ENCODE measurements around the gene ZNF592. TPM values are rescaled to one million over a fixed set of nuclear protein-coding genes. Genes with fewer than 3 reads are reported as not detected.

ZNF592 gene
- total RNA-seq, 1 donor from 2014 or later = 43.5 TPM

DNA sequence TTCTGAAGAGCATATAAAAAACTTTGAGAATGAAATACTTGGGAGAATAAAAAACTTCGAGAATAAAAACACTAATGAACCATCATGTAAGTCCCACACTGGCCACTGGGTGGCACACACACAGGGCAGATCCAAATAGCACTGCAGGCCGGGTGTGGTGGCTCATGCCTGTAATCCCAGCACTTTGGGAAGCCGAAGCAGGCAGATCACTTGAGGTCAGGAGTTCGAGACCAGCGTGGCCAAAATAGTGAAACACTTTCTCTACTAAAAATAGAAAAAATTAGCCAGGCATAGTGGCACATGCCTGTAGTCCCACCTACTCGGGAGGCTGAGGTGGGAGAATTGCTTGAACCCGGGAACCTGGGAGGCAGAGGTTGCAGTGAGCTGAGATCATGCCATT lies 97.2 kb downstream of the ZNF592 start:
- intact Hi-C loops (cut with micrococcal nuclease) = loop anchor here (2.0 kb wide), 1 partner anchor 83 kb away; no protein-coding TSS in a partner anchor

DNA sequence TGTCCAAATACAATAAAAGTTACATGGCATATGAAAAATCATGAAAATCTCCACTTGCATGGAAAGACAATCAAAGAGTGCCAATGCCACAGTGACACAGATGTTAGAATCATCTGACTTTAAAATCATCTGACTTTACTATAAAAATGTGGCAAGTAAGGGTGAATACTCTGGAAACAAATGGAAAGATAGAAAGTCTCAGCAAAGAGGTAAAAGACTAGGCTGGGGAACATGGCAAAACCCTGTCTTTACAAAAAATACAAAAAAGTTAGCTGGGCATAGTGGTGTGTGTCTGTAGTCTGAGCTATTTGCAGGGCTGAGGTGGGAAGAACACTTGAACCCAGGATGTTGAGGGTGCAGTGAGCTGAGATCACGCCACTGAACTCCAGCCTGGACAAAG lies 97.9 kb downstream of the ZNF592 start:
- intact Hi-C loops (cut with micrococcal nuclease) = no loop called here

DNA sequence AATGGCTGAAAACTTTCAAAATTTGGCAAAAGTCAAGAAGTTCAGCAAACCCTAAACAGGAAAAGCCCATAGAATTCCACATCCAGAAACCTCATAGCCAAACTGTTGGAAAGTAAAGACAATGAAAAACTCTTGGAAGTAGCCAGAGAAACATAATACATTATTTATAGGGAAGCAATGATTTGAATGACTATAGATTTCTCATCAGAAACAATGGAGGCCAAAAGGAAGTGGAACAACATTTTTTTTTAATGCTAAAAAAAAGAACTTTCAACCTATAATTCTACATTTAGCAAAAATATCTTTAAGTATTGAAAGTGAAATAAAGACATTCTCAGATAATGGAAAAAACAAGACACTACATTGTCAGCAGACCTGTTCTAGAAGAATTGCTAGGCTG lies 99.0 kb downstream of the ZNF592 start:
- intact Hi-C loops (cut with micrococcal nuclease) = no loop called here

DNA sequence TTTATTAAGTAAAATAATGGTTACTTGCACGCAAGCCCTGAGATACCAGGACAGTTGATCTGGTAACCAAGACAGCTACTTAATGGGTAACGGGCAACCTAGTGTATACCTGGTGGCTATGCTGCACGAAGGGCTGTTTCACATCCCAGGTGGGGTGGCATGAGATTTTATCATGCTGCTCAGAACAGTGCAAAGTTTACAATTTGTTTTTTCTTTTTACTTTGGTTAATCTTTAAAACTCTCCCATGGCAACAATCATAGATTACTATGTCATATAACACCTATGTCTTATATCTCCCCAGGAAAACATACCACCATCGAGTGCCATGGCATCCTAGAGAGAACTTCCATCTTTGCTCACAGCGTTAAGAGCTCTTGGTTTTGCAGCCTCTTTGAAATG lies 103.8 kb downstream of the ZNF592 start:
- intact Hi-C loops (cut with micrococcal nuclease) = no loop called here

DNA sequence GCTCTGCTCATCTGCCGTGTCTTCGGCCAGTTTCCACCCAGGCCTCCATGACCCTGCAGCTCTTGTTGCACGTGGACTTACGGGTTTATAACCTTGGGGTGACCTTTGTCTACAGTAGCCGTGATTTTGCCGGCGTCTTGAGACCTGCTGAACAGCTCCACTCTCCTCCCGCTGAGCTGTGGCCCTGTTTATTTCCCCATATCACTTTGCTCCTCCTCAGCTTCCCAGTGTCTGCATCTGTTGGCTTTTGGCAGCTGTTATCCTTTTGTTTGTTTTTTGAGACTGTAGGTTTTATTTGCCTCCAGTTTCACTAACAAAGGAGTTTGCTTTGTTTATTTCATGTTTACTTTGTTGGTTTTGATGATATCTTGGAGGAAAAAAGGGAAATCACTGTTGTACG lies 106.7 kb downstream of the ZNF592 start:
- intact Hi-C loops (cut with micrococcal nuclease) = no loop called here

DNA sequence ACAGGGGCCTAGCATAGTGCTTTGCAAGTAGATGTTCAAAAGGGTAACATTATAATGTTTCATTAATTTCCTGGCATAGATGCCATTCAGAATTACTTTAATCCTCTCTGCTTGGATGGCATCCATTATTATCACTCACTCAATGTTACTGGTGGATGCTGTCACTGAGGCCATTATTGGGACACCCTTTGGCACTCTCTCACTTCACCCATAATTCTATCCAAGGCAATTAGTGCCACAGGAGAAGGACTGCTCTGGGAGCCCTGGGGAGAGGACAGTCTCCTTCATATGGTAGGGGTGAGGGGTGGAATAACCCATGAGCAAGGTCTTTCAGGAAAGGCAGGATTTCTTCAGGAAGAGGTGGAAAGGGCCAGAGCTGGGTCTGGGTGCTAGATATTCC lies 107.4 kb downstream of the ZNF592 start:
- intact Hi-C loops (cut with micrococcal nuclease) = no loop called here

Other genes with a start within 250 kb of the ZNF592 start
- gene ZSCAN2, start 147.6 kb upstream of the ZNF592 start, total RNA-seq = 4.9 and 7.0 TPM in 2 replicates
- gene WDR73, start 94.3 kb upstream of the ZNF592 start, total RNA-seq = 24.8 and 26.0 TPM in 2 replicates
- gene NMB, start 90.4 kb upstream of the ZNF592 start, total RNA-seq = 2.3 and 4.3 TPM in 2 replicates
- 115 and 116 TPM in 2 replicates for gene SEC11A, start 32.5 kb upstream of the ZNF592 start, total RNA-seq
- 0.30 and 0.80 TPM in 2 replicates for gene ALPK3, start 68.8 kb downstream of the ZNF592 start, total RNA-seq
- not detected in 2 replicates for gene SLC28A1, start 136.1 kb downstream of the ZNF592 start, total RNA-seq
- 10.9 and 12.5 TPM in 2 replicates for gene PDE8A, start 233.3 kb downstream of the ZNF592 start, total RNA-seq